AG04450 (cell line): ENCODE results near the gene CBX2. TPM values are rescaled to one million over a fixed set of nuclear protein-coding genes. Genes with fewer than 3 reads are reported as not detected.

ENCODE experiments used
- CTCF ChIA-PET: fragments of 300-600, 350-600 bp; formaldehyde crosslinking; extraction: SDS; loops from one replicate; lab custom pipeline; 2022; ENCODE audit warnings: antibody characterized with exemption, inconsistent platforms; lab: Charles Lee
- POLR2A ChIA-PET: fragments of 350-600 bp; formaldehyde crosslinking; extraction: SDS; loops from one replicate; lab custom pipeline; 2021; ENCODE audit warnings: antibody characterized with exemption, inconsistent platforms; lab: Yijun Ruan, JAX
- DNase-seq: peaks from one replicate; pipeline ENCODE4 v3.0.0-alpha.2; 2011; ENCODE audit warnings: low read depth, low spot score
- H3K27ac ChIP-seq: one replicate; pipeline ENCODE4 v1.5.1; 2012; ENCODE audit warnings: low read depth, low read length, control low read depth
- H3K27me3 ChIP-seq: one replicate; pipeline ENCODE4 v1.6.0; 2012; ENCODE audit warnings: low read length; ENCODE audit not compliant: control insufficient read depth, insufficient read depth
- H3K4me3 ChIP-seq: 2 replicates; pipeline ENCODE4 v1.5.1; 2011; ENCODE audit warnings: mild to moderate bottlenecking, low read depth, low read length, control low read depth
- H3K9me3 ChIP-seq: 2 replicates; pipeline ENCODE4 v1.5.1; 2012; ENCODE audit warnings: low read length; ENCODE audit not compliant: control insufficient read depth, insufficient read depth
- polyA plus RNA-seq: library from polyadenylated mRNA; depleted of rRNA; stranded (reverse); fragments of >200 nt; gene quantifications from 2 replicates; pipeline ENCODE4 v1.2.3, GENCODE V29; 2011
- TF ChIP-seq, protein P1 (sequence below): IDR thresholded peaks from 2 replicates; pipeline ENCODE4 v1.5.1; 2011; ENCODE audit warnings: low read depth, low read length, control low read depth, inconsistent platforms

Gene CBX2
- polyA plus RNA-seq, 1 experiment, result 2.3 TPM

DNA sequence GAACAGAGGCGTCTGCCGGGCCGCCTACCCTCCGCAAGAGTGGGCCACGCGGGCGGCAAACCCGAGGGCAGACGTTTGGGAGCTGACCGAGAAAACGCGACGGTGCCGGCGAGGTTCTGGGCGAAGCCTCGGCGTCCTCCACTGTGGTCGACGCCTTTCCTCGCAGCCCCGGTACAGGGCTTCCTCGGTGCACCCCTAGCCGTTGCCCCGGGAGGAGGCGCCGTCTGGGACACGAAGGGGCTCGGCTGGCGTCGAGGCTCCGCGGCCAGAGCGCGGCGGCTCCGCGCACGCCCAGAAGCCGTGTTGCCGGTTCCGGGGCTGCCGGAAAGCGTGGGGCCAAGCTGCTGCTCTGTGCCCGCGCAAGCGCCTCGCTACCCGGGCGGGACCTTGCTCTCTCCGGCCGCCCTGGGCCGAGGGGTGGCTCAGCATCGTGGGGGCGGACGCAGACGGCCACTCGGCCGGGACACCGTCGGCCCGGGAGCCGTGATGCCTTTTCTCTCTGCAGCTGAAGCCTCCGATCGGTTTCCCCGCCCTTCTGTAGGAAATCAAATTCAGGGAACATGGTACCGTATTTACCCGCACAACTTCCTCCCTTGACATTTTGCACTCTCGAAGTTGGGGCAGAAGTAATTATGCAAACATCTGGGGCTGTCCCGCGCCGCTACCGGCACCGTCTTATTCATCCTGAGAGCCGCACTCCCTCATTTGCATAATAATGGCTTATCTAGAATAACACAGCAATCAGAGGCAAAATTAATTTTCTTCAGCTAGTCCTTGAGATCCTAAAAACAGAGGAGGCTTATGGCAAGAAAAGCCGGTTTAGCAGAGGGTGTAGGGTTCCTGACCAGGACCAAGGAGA lies 26.3 kb downstream of the CBX2 start:
- POLR2A ChIA-PET, result no interaction called here
- Histone ChIP-seq H3K27me3 (peaks cover 98% of the 10 kb centered on the region), H3K4me3 (peak overlapping the region; percentile 31; the same call in 1 of the 2 replicates), H3K9me3 (peaks cover 16% of the 10 kb centered on the region), H3K27ac (no peak overlapping the region)
- no peak for DNase-seq
- TF ChIP-seq, protein P1, sequence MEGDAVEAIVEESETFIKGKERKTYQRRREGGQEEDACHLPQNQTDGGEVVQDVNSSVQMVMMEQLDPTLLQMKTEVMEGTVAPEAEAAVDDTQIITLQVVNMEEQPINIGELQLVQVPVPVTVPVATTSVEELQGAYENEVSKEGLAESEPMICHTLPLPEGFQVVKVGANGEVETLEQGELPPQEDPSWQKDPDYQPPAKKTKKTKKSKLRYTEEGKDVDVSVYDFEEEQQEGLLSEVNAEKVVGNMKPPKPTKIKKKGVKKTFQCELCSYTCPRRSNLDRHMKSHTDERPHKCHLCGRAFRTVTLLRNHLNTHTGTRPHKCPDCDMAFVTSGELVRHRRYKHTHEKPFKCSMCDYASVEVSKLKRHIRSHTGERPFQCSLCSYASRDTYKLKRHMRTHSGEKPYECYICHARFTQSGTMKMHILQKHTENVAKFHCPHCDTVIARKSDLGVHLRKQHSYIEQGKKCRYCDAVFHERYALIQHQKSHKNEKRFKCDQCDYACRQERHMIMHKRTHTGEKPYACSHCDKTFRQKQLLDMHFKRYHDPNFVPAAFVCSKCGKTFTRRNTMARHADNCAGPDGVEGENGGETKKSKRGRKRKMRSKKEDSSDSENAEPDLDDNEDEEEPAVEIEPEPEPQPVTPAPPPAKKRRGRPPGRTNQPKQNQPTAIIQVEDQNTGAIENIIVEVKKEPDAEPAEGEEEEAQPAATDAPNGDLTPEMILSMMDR, result no peak
- CTCF ChIA-PET, result interaction anchor here (0.7 kb wide), 1 partner anchor 40 kb away, joined by 3 read pairs; no protein-coding TSS in a partner anchor

DNA sequence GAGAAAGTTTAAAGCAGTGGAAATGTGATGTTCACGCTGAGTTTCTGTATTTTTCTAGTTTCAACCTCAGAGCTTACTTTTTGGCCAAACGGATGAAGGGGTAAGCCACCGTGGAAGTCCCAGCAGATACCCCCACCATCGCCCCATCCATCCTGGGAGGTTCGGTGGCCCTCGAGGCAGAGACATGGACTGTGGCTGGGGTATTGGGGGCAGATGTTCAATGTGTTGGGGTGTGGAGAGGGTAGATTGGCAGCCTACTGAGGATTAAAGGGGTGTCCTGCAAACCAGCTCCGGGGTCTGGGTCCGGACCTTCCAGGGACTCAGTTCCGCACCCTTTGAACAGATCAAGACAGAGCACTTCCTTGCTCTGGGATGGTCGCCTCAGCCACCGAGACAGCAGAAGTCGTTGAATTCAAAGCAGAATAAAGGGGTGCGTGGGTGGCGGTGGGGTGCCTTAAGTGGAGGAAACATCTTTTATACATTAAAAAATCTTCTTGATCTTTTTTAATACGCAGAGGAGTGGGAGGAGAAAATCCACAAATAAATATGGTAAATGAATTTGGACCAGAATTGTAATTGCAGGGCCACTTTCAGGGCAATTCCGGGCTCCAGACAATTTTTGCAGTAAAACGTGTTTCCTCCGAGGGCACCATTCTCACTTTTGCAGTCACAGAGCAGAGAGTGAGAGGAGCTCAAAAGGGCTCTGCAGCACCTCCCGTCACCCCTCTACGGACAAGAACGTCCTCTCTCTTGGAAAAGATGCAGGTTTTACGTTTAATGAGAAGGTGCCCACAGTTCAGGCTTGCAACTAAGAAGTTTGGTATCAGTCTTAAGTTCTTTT lies 27.1 kb downstream of the CBX2 start:
- no peak overlapping the region for H3K27ac ChIP-seq
- H3K27me3 ChIP-seq, result peaks cover 96% of the 10 kb centered on the region
- DNase-seq, result no peak
- H3K4me3 ChIP-seq, result no peak overlapping the region
- ChIA-PET CTCF (no interaction called here), POLR2A (no interaction called here)
- peaks cover 16% of the 10 kb centered on the region for H3K9me3 ChIP-seq
- TF ChIP-seq, protein P1, result no peak

DNA sequence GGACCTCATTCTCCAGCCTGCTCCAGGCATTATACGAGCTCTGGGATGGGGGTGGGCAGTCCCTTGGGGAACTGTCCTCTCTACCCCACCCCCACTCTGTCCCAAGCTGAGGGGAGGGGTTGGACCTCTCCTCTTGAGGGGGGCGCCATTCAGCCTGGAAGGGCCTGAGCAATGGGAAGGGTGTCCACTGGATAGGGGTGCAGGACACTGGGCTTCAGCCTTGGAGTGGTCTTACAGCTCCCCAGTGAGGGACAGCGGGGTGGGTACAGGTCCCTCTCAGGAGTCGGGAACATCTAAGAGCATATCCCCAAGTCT lies 28.5 kb downstream of the CBX2 start:
- peaks cover 94% of the 10 kb centered on the region for H3K27me3 ChIP-seq
- ChIA-PET CTCF (no interaction called here), POLR2A (no interaction called here)
- peaks cover 16% of the 10 kb centered on the region for H3K9me3 ChIP-seq
- TF ChIP-seq, protein P1, result no peak
- DNase-seq, result no peak
- no peak overlapping the region for H3K27ac ChIP-seq
- no peak overlapping the region for H3K4me3 ChIP-seq

DNA sequence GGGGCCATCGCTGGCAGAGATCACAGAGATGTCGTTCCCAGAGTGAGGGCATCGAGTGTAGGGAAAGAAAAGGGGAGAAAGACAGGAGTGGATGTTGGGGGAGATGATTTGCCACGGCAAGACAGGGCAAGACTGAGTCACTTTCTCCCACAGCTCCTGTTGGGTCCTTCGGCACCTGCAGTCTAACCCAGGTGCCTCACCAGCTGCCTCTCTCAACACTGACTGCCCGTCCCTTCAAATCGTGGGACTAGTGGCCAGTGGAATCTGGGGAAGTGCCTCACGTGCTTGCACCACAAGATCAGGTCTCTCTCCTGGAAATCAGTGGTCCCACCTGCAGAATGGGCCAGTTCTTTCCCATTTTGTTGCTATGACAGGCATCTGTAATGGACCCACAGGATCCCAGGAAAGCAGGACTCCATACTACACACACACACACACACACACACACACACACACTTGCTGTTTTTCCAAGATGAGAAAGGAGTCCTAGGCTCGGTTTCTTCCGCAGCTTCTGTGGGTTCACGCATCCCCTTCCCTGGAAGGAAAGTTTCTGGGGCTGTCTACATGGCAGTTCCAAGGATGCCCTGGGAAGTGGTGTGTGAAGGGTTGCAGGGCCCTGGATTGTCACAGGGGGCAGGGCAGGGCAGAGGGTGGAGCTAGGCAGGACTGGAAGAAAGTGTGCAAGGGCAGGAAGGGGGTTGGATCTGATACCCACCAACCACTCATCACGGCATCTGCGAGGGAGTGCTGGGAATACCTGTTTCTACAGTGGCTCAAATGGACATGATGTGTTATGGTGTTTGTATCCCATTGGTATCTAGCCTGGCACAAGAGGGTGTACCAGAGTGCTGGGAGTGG lies 29.1 kb downstream of the CBX2 start:
- peaks cover 94% of the 10 kb centered on the region for H3K27me3 ChIP-seq
- no peak overlapping the region for H3K4me3 ChIP-seq
- TF ChIP-seq, protein P1, result no peak
- CTCF ChIA-PET, result no interaction called here
- H3K27ac ChIP-seq, result no peak overlapping the region
- peaks cover 16% of the 10 kb centered on the region for H3K9me3 ChIP-seq
- POLR2A ChIA-PET, result no interaction called here
- DNase-seq, result no peak
